ENCODE results near the gene ZNF169.
"Not testable (repeated sequence)": the region's sequence is repeated elsewhere in the genome, so short reads cannot be mapped to it uniquely, and the experiment has no call there.

ZNF169 gene

GRCh38 chr9:94341703-94342102 is 82.6 kb downstream of the ZNF169 start:
- H3K9me3 ChIP-seq; H3K4me3 ChIP-seq; DNase-seq (ENCODE audit: low spot score in 2 of 2); H3K36me3 ChIP-seq (replicated peaks); in situ Hi-C loops (cut with MboI; ENCODE audit: low sequenced_read_pairs); H3K4me1 ChIP-seq; H3K27me3 ChIP-seq (ENCODE audit: low read depth): not testable (repeated sequence)

GRCh38 chr9:94347451-94347850 is 88.4 kb downstream of the ZNF169 start:
- in situ Hi-C loops (cut with MboI; ENCODE audit: low sequenced_read_pairs); H3K4me1 ChIP-seq; H3K36me3 ChIP-seq (replicated peaks); DNase-seq (ENCODE audit: low spot score in 2 of 2); H3K27me3 ChIP-seq (ENCODE audit: low read depth); H3K9me3 ChIP-seq; H3K4me3 ChIP-seq: not testable (repeated sequence)

GRCh38 chr9:94348754-94349153 is 89.7 kb downstream of the ZNF169 start:
- H3K4me1 ChIP-seq; H3K36me3 ChIP-seq (replicated peaks); H3K9me3 ChIP-seq; H3K27me3 ChIP-seq (ENCODE audit: low read depth); H3K4me3 ChIP-seq; in situ Hi-C loops (cut with MboI; ENCODE audit: low sequenced_read_pairs); DNase-seq (ENCODE audit: low spot score in 2 of 2): not testable (repeated sequence)

Measured in HAP-1 (cell line).